Nephron progenitor cell (in vitro differentiated cells): ENCODE results near the gene ZNF750.

Source experiments
- DNase-seq: peaks from one replicate; pipeline ENCODE4 v3.0.0; 2021
- H3K27ac Mint-ChIP-seq: 2 replicates; pipeline ENCODE4 v1.8.0; 2021; ENCODE audit warnings: mild to moderate bottlenecking, moderate library complexity, mixed read lengths
- H3K27me3 Mint-ChIP-seq: 2 replicates; pipeline ENCODE4 v1.8.0; 2021; ENCODE audit warnings: mild to moderate bottlenecking, low read depth, mixed read lengths; ENCODE audit not compliant: poor library complexity
- H3K36me3 Mint-ChIP-seq: 2 replicates; pipeline ENCODE4 v1.8.0; 2021; ENCODE audit warnings: low read depth, mixed read lengths
- H3K4me1 Mint-ChIP-seq: 2 replicates; pipeline ENCODE4 v1.8.0; 2021; ENCODE audit warnings: mixed read lengths
- H3K4me3 Mint-ChIP-seq: 2 replicates; pipeline ENCODE4 v1.8.0; 2021; ENCODE audit warnings: mild to moderate bottlenecking, moderate library complexity, mixed read lengths
- H3K9me3 Mint-ChIP-seq: 2 replicates; pipeline ENCODE4 v1.8.0; 2021; ENCODE audit warnings: mild to moderate bottlenecking, moderate library complexity, mixed read lengths
- TF ChIP-seq, protein P1 (sequence below): fragments of 200-600 bp; sonication (generic); IDR thresholded peaks from 2 replicates; pipeline ENCODE4 v1.5.0; 2021; ENCODE audit warnings: antibody characterized with exemption

The ZNF750 gene

DNA sequence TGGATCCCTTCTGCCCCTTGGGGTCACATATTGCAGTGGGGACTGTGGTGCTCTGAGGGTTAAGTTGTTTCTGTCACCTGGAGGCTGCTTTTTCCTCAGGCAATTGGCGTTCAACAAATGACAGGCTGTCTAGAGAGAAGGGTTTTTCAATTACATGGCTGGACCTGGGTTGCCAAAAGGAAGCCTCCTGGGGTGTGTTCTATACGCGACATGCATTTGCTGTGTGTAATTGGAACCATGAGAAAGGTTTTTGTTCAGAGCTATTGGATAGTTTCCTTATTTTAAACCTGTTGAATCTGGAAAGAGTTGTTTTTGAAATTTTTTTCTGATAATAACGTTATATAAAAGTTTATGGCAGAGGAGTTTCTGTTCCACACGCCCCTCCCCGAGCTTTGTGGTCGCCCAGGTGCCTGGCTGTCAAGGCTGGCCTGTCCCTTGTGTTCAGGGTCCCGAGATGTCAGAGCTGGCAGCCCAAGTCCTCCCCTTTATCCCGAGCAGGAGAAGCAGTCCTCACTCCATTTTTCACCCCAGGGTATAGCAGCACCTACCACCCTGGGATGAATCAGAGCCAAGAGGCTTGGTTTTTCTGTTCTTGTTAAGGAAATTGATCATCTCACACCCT lies 26.1 kb upstream of the ZNF750 start:
- peaks cover 88% of the 10 kb centered on the region for H3K4me1 Mint-ChIP-seq
- H3K27ac Mint-ChIP-seq = peak overlapping the region; percentile 92
- H3K36me3 Mint-ChIP-seq = peaks cover 12% of the 10 kb centered on the region
- H3K27me3 Mint-ChIP-seq = peaks cover 3% of the 10 kb centered on the region
- DNase-seq = no peak
- H3K9me3 Mint-ChIP-seq = no peaks in the 10 kb centered on the region
- H3K4me3 Mint-ChIP-seq = no peak overlapping the region
- TF ChIP-seq, protein P1, sequence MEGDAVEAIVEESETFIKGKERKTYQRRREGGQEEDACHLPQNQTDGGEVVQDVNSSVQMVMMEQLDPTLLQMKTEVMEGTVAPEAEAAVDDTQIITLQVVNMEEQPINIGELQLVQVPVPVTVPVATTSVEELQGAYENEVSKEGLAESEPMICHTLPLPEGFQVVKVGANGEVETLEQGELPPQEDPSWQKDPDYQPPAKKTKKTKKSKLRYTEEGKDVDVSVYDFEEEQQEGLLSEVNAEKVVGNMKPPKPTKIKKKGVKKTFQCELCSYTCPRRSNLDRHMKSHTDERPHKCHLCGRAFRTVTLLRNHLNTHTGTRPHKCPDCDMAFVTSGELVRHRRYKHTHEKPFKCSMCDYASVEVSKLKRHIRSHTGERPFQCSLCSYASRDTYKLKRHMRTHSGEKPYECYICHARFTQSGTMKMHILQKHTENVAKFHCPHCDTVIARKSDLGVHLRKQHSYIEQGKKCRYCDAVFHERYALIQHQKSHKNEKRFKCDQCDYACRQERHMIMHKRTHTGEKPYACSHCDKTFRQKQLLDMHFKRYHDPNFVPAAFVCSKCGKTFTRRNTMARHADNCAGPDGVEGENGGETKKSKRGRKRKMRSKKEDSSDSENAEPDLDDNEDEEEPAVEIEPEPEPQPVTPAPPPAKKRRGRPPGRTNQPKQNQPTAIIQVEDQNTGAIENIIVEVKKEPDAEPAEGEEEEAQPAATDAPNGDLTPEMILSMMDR = no peak

GRCh38 chr17:82865274-82865673 lies 25.5 kb upstream of the ZNF750 start:
- peak overlapping the region; percentile 53 for H3K27ac Mint-ChIP-seq
- H3K36me3 Mint-ChIP-seq = peaks cover 6% of the 10 kb centered on the region
- H3K4me1 Mint-ChIP-seq = peaks cover 89% of the 10 kb centered on the region
- TF ChIP-seq, protein P1 = no peak
- H3K4me3 Mint-ChIP-seq = no peak overlapping the region
- no peak for DNase-seq
- H3K27me3 Mint-ChIP-seq = peaks cover 3% of the 10 kb centered on the region
- H3K9me3 Mint-ChIP-seq = no peaks in the 10 kb centered on the region

- peak overlapping the region; percentile 51 for H3K27ac Mint-ChIP-seq
- TF ChIP-seq, protein P1 = no peak
- peaks cover 89% of the 10 kb centered on the region for H3K4me1 Mint-ChIP-seq
- no peaks in the 10 kb centered on the region for H3K9me3 Mint-ChIP-seq
- H3K27me3 Mint-ChIP-seq = peaks cover 3% of the 10 kb centered on the region
- H3K36me3 Mint-ChIP-seq = peaks cover under 1% of the 10 kb centered on the region
- no peak for DNase-seq
- no peak overlapping the region for H3K4me3 Mint-ChIP-seq
Observed at GRCh38 chr17:82864713-82865248, 25.0 kb upstream of the ZNF750 start.

- H3K36me3 Mint-ChIP-seq = no peaks in the 10 kb centered on the region
Observed at GRCh38 chr17:82863941-82864712, 24.3 kb upstream of the ZNF750 start.

GRCh38 chr17:82863383-82863940 lies 23.6 kb upstream of the ZNF750 start:
- Mint-ChIP-seq H3K36me3 (peaks cover under 1% of the 10 kb centered on the region), H3K4me3 (no peak overlapping the region), H3K4me1 (peaks cover 96% of the 10 kb centered on the region), H3K27me3 (peaks cover 3% of the 10 kb centered on the region), H3K27ac (peak overlapping the region; percentile 54), H3K9me3 (no peaks in the 10 kb centered on the region)
- no peak for DNase-seq
- TF ChIP-seq, protein P1 = no peak

More at GRCh38 chr17:82863941-82864712, 24.3 kb upstream of the ZNF750 start:
- TF ChIP-seq, protein P1 = no peak
- DNase-seq = no peak
- Mint-ChIP-seq H3K27ac (peak overlapping the region; percentile 51), H3K27me3 (peaks cover 3% of the 10 kb centered on the region), H3K9me3 (no peaks in the 10 kb centered on the region), H3K4me1 (peaks cover 94% of the 10 kb centered on the region), H3K4me3 (no peak overlapping the region)
